ENCODE measurements around the gene SERTAD3. TPM values are rescaled to one million over a fixed set of nuclear protein-coding genes. Genes with fewer than 3 reads are reported as not detected.
"Not testable (repeated sequence)": the region's sequence is repeated elsewhere in the genome, so short reads cannot be mapped to it uniquely, and the experiment has no call there.

The SERTAD3 gene
- total and polyA plus RNA-seq, 2 experiments from 2014 or later = 44.4 to 73.8 TPM

DNA sequence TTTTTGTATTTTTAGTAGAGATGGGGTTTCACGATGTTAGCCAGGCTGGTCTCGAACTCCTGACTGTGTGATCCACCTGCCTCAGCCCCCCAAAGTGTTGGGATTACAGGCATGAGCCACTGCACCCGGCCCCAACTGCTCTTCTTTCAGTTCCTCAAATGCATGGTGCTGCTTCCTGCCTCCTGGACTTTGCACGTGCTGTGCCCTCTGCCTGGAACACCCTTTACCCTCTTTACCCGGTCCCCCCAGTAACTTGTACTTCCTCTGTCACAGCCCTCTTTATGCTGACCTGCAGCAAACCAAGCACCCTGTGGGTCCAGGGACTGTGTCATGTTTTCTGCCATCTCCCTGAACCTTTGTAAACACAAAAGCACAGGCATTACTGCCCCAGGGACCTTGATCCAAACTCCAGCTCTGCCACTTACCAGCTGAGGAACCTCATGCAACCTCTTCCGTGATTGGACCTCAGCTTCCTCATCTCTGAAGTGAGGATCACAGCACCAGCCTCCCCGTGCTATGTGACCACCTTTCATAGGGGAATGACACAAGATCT is 17.6 kb upstream of the SERTAD3 start:
- no peaks in the 10 kb centered on the region for H3K9me3 ChIP-seq (ENCODE audit: low read depth)
- H3K27me3 ChIP-seq = peaks cover 6% of the 10 kb centered on the region
- DNase-seq (ENCODE audit: low read depth in 1 of 2, low spot score in 1 of 2) = no peak
- TF ChIP-seq, protein P1, sequence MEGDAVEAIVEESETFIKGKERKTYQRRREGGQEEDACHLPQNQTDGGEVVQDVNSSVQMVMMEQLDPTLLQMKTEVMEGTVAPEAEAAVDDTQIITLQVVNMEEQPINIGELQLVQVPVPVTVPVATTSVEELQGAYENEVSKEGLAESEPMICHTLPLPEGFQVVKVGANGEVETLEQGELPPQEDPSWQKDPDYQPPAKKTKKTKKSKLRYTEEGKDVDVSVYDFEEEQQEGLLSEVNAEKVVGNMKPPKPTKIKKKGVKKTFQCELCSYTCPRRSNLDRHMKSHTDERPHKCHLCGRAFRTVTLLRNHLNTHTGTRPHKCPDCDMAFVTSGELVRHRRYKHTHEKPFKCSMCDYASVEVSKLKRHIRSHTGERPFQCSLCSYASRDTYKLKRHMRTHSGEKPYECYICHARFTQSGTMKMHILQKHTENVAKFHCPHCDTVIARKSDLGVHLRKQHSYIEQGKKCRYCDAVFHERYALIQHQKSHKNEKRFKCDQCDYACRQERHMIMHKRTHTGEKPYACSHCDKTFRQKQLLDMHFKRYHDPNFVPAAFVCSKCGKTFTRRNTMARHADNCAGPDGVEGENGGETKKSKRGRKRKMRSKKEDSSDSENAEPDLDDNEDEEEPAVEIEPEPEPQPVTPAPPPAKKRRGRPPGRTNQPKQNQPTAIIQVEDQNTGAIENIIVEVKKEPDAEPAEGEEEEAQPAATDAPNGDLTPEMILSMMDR (IDR thresholded peaks at IDR 0.05; ENCODE audit: low read depth, low read length) = no peak
- H3K36me3 ChIP-seq = no peaks in the 10 kb centered on the region
- H3K4me1 ChIP-seq (ENCODE audit: low read depth) = peaks cover 5% of the 10 kb centered on the region
- H3K4me3 ChIP-seq = no peak overlapping the region
- H3K27ac ChIP-seq = no peak overlapping the region

DNA sequence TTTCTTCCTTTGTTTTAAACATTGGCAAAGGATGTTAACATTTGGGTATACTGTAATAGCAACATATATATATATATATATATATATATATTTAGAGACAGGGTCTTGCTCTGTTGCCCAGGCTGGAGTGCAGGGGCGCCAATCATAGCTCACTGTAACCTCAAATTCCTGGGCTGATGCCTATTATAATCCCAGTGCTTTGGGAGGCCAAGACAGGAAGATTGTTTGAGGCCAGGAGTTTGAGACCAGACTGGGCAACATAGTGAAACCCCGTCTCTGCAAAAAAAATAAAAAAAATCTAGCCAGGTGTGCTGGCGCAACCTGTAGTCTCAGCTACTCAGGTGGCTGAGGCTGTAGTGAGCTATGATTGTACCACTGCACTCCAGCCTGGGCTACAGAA is 16.1 kb upstream of the SERTAD3 start:
- Histone ChIP-seq H3K36me3 (no peaks in the 10 kb centered on the region), H3K27ac (no peak overlapping the region), H3K4me1 (ENCODE audit: low read depth) (peaks cover 5% of the 10 kb centered on the region), H3K27me3 (no peaks in the 10 kb centered on the region), H3K9me3 (ENCODE audit: low read depth) (no peaks in the 10 kb centered on the region), H3K4me3 (no peak overlapping the region)
- no peak for DNase-seq (ENCODE audit: low read depth in 1 of 2, low spot score in 1 of 2)
- TF ChIP-seq, protein P1 (IDR thresholded peaks at IDR 0.05; ENCODE audit: low read depth, low read length) = no peak

DNA sequence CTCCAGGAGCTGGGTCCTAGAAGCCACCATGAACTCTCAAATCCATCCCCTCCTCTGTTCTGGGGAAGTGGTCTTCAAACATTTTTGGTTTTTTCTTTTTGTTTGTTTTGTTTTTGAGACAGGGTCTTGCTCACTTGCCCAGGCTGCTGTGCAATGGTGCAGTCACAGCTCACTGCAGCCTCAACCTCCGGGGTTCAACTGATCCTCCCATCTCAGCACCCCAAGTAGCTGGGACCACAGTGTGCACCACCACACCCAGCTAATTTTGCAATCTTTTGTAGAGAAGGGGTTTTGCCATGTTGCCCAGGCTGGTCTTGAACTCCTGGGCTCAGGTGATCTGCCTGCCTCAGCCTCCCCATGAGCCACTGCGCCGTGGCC is 14.5 kb upstream of the SERTAD3 start:
- H3K4me1 ChIP-seq (ENCODE audit: low read depth) = no peaks in the 10 kb centered on the region
- H3K4me3 ChIP-seq = no peak overlapping the region
- DNase-seq (ENCODE audit: low read depth in 1 of 2, low spot score in 1 of 2) = no peak
- H3K27ac ChIP-seq = no peak overlapping the region
- H3K9me3 ChIP-seq (ENCODE audit: low read depth) = no peaks in the 10 kb centered on the region
- H3K36me3 ChIP-seq = no peaks in the 10 kb centered on the region
- TF ChIP-seq, protein P1 (IDR thresholded peaks at IDR 0.05; ENCODE audit: low read depth, low read length) = no peak
- no peaks in the 10 kb centered on the region for H3K27me3 ChIP-seq

DNA sequence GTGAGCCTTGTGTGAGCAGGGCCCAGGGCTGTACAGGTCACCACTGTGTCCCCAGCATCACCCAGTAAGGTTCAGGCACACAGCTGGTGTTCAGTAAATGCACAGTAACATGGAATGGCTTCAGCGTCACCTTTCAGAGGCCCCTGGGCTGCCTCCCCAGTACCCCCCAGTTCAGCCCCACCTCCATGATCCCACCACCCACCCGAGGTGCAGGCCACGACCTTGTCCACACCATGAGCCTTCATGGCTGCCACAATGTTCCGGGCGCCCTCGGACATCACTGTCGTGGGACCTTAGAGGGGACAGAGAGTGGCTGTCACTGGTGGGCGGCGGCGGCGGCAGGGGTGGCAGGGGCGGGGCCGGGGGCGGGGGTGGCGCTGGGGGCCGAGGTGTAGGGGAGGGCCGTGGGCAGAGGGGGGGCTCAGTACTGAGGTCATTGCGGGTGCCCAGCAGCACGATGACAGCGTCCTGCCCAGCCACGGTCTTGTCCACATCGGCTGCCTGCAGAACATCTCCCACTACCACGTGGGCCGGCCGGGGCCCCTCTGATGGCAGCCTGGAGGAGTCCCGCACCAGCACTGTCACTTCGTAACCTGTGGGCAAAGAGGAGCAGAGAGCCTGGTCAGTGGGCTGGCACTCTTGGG is 13.9 kb upstream of the SERTAD3 start:
- Histone ChIP-seq H3K9me3 (ENCODE audit: low read depth) (no peaks in the 10 kb centered on the region), H3K36me3 (no peaks in the 10 kb centered on the region), H3K27me3 (no peaks in the 10 kb centered on the region), H3K4me3 (no peak overlapping the region), H3K4me1 (ENCODE audit: low read depth) (no peaks in the 10 kb centered on the region), H3K27ac (no peak overlapping the region)
- DNase-seq (ENCODE audit: low read depth in 1 of 2, low spot score in 1 of 2) = no peak
- TF ChIP-seq, protein P1 (IDR thresholded peaks at IDR 0.05; ENCODE audit: low read depth, low read length) = no peak

DNA sequence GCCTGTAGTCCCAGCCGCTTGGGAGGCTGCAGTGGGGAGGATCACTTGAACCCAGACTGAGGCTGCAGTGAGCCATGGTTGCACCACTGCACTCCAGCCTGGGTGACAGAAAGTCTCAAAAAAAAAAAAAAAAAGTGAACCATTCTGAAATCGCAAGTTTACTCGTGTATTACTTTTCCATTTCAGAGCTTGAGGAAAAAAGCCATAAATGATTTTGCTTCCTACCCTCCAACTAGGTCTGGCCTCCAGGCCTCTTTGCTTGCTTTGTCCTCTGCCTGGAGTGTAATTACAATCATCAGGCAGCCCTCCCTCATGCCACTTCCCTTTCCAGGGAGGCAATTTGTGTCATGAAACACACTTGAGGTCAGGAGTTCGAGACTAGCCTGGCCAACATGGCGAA is 12.9 kb upstream of the SERTAD3 start:
- H3K4me3 ChIP-seq = no peak overlapping the region
- no peaks in the 10 kb centered on the region for H3K36me3 ChIP-seq
- DNase-seq (ENCODE audit: low read depth in 1 of 2, low spot score in 1 of 2) = no peak
- H3K4me1 ChIP-seq (ENCODE audit: low read depth) = no peaks in the 10 kb centered on the region
- TF ChIP-seq, protein P1 (IDR thresholded peaks at IDR 0.05; ENCODE audit: low read depth, low read length) = no peak
- no peaks in the 10 kb centered on the region for H3K27me3 ChIP-seq
- H3K9me3 ChIP-seq (ENCODE audit: low read depth) = no peaks in the 10 kb centered on the region
- H3K27ac ChIP-seq = no peak overlapping the region

DNA sequence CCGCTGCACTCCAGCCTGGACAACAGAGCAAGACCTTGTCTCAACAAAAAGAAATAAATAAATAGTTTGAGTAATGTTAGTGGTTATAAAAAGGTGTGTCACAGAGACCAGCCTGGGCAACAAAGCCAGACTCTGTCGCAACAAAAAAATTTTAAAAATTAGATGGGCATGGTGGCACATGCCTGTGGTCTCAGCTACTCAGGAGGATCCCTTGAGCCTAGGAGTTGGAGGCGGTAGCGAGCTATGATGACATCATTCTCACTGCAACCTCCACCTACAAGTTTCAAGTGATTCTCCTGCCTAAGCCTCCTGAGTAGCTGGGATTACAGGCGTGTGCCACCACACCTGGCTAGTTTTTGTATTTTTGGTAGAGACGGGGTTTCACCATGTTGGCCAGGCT is 9.8 kb upstream of the SERTAD3 start:
- not testable (repeated sequence) for H3K4me3 ChIP-seq; H3K27me3 ChIP-seq; H3K36me3 ChIP-seq; DNase-seq (ENCODE audit: low read depth in 1 of 2, low spot score in 1 of 2); H3K27ac ChIP-seq; H3K9me3 ChIP-seq (ENCODE audit: low read depth); H3K4me1 ChIP-seq (ENCODE audit: low read depth)

All from cardiac muscle cell (in vitro differentiated cells and primary cell).